A673 (cell line): ENCODE data around the gene SUMO1.

Experiments
- CTCF ChIP-seq: fragments of 300-800, 200-600 bp; sonication (generic); conservative IDR thresholded peaks from 2 replicates; pipeline ENCODE4 v1.5.1; 2017; ENCODE audit warnings: low read depth, mild to moderate bottlenecking, antibody characterized with exemption, low read length, moderate library complexity, mixed read lengths
- EZH2 ChIP-seq: fragments of 200-600 bp; sonication (generic); IDR thresholded peaks from 2 replicates; pipeline ENCODE4 v1.6.1; 2017; ENCODE audit warnings: borderline replicate concordance, low read depth, mild to moderate bottlenecking, mixed read lengths, antibody characterized with exemption, low read length; ENCODE audit not compliant: poor library complexity, severe bottlenecking

DNA sequence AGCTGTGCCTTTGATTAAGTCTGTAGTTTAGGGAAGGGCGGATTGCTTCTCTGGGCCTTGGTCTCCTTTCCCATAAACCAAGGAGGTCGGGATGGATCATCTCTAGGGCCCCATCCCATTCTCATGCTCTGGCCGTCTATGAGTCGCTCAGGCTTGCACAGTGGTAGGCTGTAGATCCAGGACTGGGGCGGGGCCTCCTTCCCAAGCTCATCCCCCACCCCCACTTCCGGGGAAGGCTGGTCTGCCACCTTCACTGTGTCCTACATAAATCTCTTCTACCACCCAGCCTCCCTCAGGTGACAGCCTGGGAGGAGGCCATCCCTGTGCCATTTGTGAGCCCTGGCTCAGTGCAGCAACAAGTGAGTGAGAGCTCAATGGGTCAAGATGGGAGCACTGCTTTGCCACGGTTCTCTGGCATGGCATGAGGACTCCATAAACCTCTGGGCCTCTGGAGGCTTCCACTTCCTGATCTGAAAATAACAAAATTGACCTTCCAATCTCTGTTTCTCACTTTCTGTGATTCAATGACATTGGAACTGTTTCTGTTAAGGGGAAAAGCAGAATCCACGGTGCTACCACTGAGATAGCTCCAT lies 68.5 kb downstream of the SUMO1 start:
- TF ChIP-seq CTCF (no peak), EZH2 (no peak)
